Chondrocyte (in vitro differentiated cells): ENCODE results near the gene LYAR. TPM values are rescaled to one million over a fixed set of nuclear protein-coding genes. Genes with fewer than 3 reads are reported as not detected.
"Not testable (repeated sequence)": the region's sequence is repeated elsewhere in the genome, so short reads cannot be mapped to it uniquely, and the experiment has no call there.

Source experiments
- DNase-seq: peaks from one replicate; pipeline ENCODE4 v3.0.0; 2021; ENCODE audit warnings: mixed read lengths, low spot score
- H3K27ac Mint-ChIP-seq: one replicate; pipeline ENCODE4 v1.8.0; 2021; ENCODE audit warnings: mild to moderate bottlenecking, moderate library complexity, mixed read lengths; ENCODE audit not compliant: unreplicated experiment
- H3K27me3 Mint-ChIP-seq: 2 replicates; pipeline ENCODE4 v1.8.0; 2021; ENCODE audit warnings: low read depth, mixed read lengths
- H3K36me3 Mint-ChIP-seq: 2 replicates; pipeline ENCODE4 v1.8.0; 2021; ENCODE audit warnings: low read depth, mixed read lengths
- H3K4me1 Mint-ChIP-seq: 2 replicates; pipeline ENCODE4 v1.8.0; 2021; ENCODE audit warnings: low read depth, mild to moderate bottlenecking, mixed read lengths
- H3K4me3 Mint-ChIP-seq: one replicate; pipeline ENCODE4 v1.8.0; 2021; ENCODE audit warnings: mild to moderate bottlenecking, moderate library complexity, mixed read lengths; ENCODE audit not compliant: unreplicated experiment
- H3K9me3 Mint-ChIP-seq: 2 replicates; pipeline ENCODE4 v1.8.0; 2021; ENCODE audit warnings: low read depth, mixed read lengths
- CTCF ChIP-seq: fragments of 200-600 bp; sonication (generic); IDR thresholded peaks from 2 replicates; pipeline ENCODE4 v1.5.0; 2021; ENCODE audit warnings: antibody characterized with exemption, mild to moderate bottlenecking, moderate library complexity
- total RNA-seq: library from RNA; stranded (reverse); gene quantifications from 3 replicates; pipeline ENCODE4 v1.2.1, GENCODE V29; 2021

The LYAR gene
- total RNA-seq, 1 donor from 2014 or later = 6.6 TPM

DNA sequence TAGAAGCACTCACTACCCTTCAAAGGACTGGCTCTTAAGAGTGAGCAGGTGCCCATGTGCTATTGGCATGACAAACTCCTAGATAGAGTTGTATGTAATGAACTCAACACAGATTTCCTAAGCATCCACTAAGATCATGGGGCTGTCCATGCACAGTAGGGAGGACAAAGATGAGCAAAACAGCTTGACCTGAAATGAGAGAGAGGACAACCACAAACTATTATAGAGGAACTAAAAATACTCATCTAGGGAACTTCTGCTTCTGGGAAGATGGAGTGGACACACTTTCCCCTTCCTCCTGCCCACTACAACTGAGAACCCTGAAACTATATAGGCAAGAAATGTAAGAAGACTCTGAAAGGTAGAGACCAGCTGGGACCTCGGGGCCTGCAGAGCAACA is 21.2 kb downstream of the LYAR start:
- no peak for TF ChIP-seq CTCF
- no peaks in the 10 kb centered on the region for H3K27me3 Mint-ChIP-seq
- H3K4me3 Mint-ChIP-seq = no peak overlapping the region
- H3K27ac Mint-ChIP-seq = no peak overlapping the region
- H3K36me3 Mint-ChIP-seq = peaks cover 17% of the 10 kb centered on the region
- H3K4me1 Mint-ChIP-seq = peaks cover 3% of the 10 kb centered on the region
- H3K9me3 Mint-ChIP-seq = no peaks in the 10 kb centered on the region
- DNase-seq = no peak

DNA sequence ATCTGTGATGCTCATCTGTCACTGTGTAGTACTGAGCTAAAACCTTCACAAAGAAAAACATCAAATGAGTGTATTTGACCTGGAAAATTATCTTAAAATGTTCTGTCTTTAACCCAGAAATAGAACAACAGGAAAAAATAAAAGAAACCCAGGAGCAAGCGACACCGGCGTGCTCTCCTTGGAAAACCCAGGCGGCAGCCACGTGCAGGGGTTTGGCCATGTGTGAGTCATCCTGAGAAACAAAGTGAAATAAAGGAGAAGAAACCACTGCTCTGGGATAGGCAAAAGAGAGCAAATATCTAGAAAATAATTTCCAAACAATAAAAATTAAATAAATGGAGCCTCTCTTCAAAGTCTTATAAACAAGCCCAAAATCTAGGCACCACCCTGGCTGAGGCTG is 22.0 kb downstream of the LYAR start:
- no peak for DNase-seq
- Mint-ChIP-seq H3K4me3 (no peak overlapping the region), H3K27me3 (peaks cover 1% of the 10 kb centered on the region), H3K9me3 (no peaks in the 10 kb centered on the region), H3K36me3 (peaks cover 17% of the 10 kb centered on the region), H3K4me1 (peaks cover 3% of the 10 kb centered on the region), H3K27ac (no peak overlapping the region)
- no peak for TF ChIP-seq CTCF

DNA sequence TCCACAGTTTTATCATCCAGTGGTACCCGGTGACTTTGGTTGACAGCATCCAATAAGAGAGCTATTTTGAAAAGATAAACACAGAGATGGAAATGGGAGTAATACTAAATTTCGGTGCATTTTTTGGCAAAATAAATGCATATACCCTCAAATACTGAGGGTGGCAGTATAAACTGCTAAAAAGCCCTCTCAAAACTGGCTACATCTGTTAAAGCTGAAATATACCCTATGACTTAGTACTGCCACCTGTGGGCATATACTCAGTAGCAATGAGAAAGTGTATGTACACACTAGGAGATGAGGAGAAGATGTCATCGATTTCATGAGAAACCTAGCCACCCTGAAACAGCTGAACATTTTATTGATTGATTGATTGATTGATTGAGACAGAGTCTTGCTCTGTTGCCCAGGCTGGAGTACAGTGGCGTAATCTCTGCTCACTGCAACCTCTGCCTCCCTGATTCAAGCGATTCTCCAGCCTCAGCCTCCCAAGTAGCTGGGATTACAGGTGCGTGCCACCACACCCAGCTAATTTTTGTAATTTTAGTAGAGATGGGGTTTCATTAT is 29.7 kb downstream of the LYAR start:
- Mint-ChIP-seq H3K9me3 (no peaks in the 10 kb centered on the region), H3K4me1 (no peaks in the 10 kb centered on the region), H3K4me3 (no peak overlapping the region), H3K36me3 (no peaks in the 10 kb centered on the region), H3K27me3 (peaks cover 8% of the 10 kb centered on the region), H3K27ac (no peak overlapping the region)
- TF ChIP-seq CTCF = peak; percentile 81
- DNase-seq = no peak

DNA sequence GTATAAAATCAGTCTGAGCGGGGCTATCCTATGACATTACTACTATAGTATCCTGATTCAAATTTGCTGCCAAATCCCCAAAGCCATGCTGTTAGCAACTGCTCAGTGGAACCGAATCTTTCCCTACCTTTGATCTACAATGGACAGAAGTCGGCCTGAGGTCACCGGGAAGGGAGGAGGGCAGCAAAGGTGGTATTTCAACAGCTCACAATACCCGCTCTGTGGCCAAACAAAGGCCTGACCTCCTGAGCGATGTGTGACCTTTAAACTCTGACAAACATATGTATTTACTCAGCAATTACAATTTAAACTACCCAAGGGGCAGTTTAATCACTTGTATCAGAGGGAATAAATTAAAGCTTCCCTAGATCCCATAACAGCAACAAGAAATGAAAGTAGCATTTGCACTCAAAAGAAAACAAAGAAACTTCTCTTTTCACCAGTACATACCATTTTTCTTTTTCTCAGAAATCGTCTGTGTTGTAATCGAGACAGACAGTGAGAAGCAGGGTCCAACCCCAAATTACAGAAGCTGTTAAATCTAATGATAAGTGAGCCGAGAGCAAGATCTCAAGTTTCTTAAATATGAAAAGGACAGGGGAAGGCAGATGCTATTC is 30.4 kb downstream of the LYAR start:
- TF ChIP-seq CTCF = no peak
- H3K9me3 Mint-ChIP-seq = no peaks in the 10 kb centered on the region
- H3K4me1 Mint-ChIP-seq = no peaks in the 10 kb centered on the region
- H3K36me3 Mint-ChIP-seq = no peaks in the 10 kb centered on the region
- H3K4me3 Mint-ChIP-seq = no peak overlapping the region
- no peak overlapping the region for H3K27ac Mint-ChIP-seq
- DNase-seq = no peak
- H3K27me3 Mint-ChIP-seq = peaks cover 11% of the 10 kb centered on the region

GRCh38 chr4:4257705-4258104 is 32.2 kb downstream of the LYAR start:
- H3K27ac Mint-ChIP-seq, DNase-seq, H3K36me3 Mint-ChIP-seq, H3K9me3 Mint-ChIP-seq, H3K4me3 Mint-ChIP-seq, H3K4me1 Mint-ChIP-seq: not testable (repeated sequence)
- H3K27me3 Mint-ChIP-seq = peaks cover 15% of the 10 kb centered on the region

- H3K36me3 Mint-ChIP-seq = no peaks in the 10 kb centered on the region
- DNase-seq = no peak
- H3K9me3 Mint-ChIP-seq = no peaks in the 10 kb centered on the region
- peaks cover 2% of the 10 kb centered on the region for H3K4me1 Mint-ChIP-seq
- no peak overlapping the region for H3K4me3 Mint-ChIP-seq
- H3K27ac Mint-ChIP-seq = no peak overlapping the region
- no peak for TF ChIP-seq CTCF
- peaks cover 15% of the 10 kb centered on the region for H3K27me3 Mint-ChIP-seq
Measured at GRCh38 chr4:4256799-4257198, 33.2 kb downstream of the LYAR start.
